Ishikawa (cell line): ENCODE measurements around the gene TBCD.

Experiments used
- CEBPB ChIP-seq: IDR thresholded peaks from 2 replicates; pipeline ENCODE4 v1.6.1; 2012
- CREB1 ChIP-seq: IDR thresholded peaks from 2 replicates; pipeline ENCODE4 v1.6.1; 2012; ENCODE audit warnings: low read depth
- EGR1 ChIP-seq: IDR thresholded peaks from 2 replicates; pipeline ENCODE4 v1.6.1; 2012
- EP300 ChIP-seq: IDR thresholded peaks from 2 replicates; pipeline ENCODE4 v1.6.1; 2012; ENCODE audit warnings: borderline replicate concordance
- FOXM1 ChIP-seq: IDR thresholded peaks from 2 replicates; pipeline ENCODE4 v1.6.1; 2012; ENCODE audit warnings: low read depth, borderline replicate concordance
- MAX ChIP-seq: IDR thresholded peaks from 2 replicates; pipeline ENCODE4 v1.6.1; 2012
- NFIC ChIP-seq: IDR thresholded peaks from 2 replicates; pipeline ENCODE4 v1.6.1; 2012
- RAD21 ChIP-seq: IDR thresholded peaks from 2 replicates; pipeline ENCODE4 v1.6.1; 2012; ENCODE audit warnings: low read depth
- REST ChIP-seq: IDR thresholded peaks from 2 replicates; pipeline ENCODE4 v1.6.1; 2012; ENCODE audit warnings: low read depth, mild to moderate bottlenecking
- TAF1 ChIP-seq: IDR thresholded peaks from 2 replicates; pipeline ENCODE4 v1.6.1; 2012; ENCODE audit warnings: low read depth, mild to moderate bottlenecking
- TCF12 ChIP-seq: IDR thresholded peaks from 2 replicates; pipeline ENCODE4 v1.6.1; 2012; ENCODE audit warnings: low read depth
- TEAD4 ChIP-seq: IDR thresholded peaks from 2 replicates; pipeline ENCODE4 v1.6.1; 2012
- YY1 ChIP-seq: IDR thresholded peaks from 2 replicates; pipeline ENCODE4 v1.6.1; 2012; ENCODE audit warnings: low read depth
- ZBTB7A ChIP-seq: IDR thresholded peaks from 2 replicates; pipeline ENCODE4 v1.6.1; 2012; ENCODE audit warnings: low read depth
- TF ChIP-seq, protein P1 (sequence below): IDR thresholded peaks from 2 replicates; pipeline ENCODE4 v1.6.1; 2012

TBCD gene

DNA sequence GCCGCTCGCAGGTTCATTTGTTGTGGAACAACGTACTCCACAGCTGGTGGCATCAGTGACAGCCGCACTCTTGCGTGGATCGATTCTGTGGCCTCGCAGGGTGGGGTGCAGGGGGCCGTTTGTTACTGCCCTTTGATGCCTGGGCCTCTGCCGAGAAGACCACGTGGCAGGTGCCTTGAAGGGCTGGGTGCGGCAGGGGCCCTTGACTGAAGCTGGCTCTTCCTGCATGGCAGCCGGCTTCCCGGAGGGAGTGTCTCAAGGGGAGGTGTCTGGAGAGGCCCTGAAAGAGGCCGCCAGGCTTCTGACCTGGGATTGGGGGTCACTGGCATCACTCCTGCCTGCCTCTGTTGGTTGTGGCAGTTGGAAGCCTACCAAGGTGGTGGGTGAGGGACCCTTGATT lies 43.8 kb downstream of the TBCD start:
- TF ChIP-seq NFIC: no peak
- no peak for TF ChIP-seq MAX
- TF ChIP-seq TAF1: no peak
- no peak for TF ChIP-seq CREB1
- TF ChIP-seq ZBTB7A: no peak
- no peak for TF ChIP-seq TCF12
- no peak for TF ChIP-seq EGR1
- TF ChIP-seq YY1: no peak
- TF ChIP-seq REST: no peak
- TF ChIP-seq FOXM1: no peak
- no peak for TF ChIP-seq TEAD4
- no peak for TF ChIP-seq EP300
- no peak for TF ChIP-seq RAD21
- TF ChIP-seq, protein P1, sequence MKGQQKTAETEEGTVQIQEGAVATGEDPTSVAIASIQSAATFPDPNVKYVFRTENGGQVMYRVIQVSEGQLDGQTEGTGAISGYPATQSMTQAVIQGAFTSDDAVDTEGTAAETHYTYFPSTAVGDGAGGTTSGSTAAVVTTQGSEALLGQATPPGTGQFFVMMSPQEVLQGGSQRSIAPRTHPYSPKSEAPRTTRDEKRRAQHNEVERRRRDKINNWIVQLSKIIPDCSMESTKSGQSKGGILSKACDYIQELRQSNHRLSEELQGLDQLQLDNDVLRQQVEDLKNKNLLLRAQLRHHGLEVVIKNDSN: no peak
- TF ChIP-seq CEBPB: no peak

DNA sequence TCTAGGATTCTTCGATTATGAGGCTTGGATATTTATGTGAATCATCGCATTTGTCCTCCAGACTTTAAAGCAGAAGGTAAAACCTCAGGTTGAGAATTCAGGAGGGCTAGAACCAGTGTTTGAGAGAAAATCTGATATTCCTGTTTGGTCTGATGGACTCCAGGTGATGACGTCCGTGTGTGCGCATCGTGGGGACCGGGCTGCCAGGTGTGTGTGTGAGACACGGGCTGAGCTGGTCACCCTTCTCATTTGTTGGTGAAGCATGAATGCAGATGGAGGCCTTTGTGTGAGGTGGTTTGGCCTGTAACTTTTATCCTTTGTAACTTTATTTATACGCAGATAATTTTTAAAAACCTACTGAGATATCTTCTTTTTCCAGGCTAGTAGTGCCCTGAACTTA lies 45.2 kb downstream of the TBCD start:
- TF ChIP-seq CEBPB (no peak), TCF12 (no peak), TEAD4 (no peak), ZBTB7A (no peak), CREB1 (no peak), EP300 (no peak), REST (no peak), FOXM1 (no peak), TAF1 (no peak), YY1 (no peak), MAX (no peak), RAD21 (no peak), NFIC (no peak), EGR1 (no peak)
- TF ChIP-seq, protein P1: no peak

DNA sequence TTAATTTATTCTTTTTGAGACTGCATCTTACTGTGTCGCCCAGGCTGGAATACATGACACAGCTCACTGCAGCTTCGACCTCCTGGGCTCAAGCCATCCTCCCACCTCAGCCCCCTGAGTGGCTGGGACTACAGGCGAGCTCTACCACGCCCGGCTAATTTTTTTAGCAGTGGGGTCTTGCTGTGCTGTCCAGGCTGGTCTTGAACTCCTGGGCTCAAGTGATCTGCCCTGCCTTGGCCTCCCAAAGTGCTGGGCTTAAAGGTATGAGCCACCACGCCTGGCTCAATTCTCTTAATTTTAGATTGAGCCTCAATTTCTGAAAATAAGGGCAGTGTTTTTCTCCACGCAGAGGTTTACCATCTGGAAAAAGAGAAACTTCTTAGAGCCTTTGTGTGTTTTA lies 46.9 kb downstream of the TBCD start:
- TF ChIP-seq TEAD4 (no peak), EGR1 (no peak), TAF1 (no peak), NFIC (no peak), TCF12 (no peak), YY1 (no peak), RAD21 (no peak), CREB1 (no peak), MAX (no peak), ZBTB7A (no peak), EP300 (no peak), CEBPB (no peak), REST (no peak)
- TF ChIP-seq, protein P1: no peak

- TF ChIP-seq TEAD4 (no peak), REST (no peak), YY1 (no peak), EGR1 (no peak)
Observed at GRCh38 chr17:82799591-82799990, 47.7 kb downstream of the TBCD start.
